ENCODE results near the gene PLEKHD1.

The PLEKHD1 gene

GRCh38 chr14:69479696-69480095, 4.8 kb upstream of the PLEKHD1 start:
- H3K4me3 ChIP-seq (ENCODE audit: low read length) = no peak overlapping the region
- peaks cover 14% of the 10 kb centered on the region for H3K27me3 ChIP-seq (ENCODE audit: control insufficient read depth, low read length)
- H3K9me3 ChIP-seq (ENCODE audit: control insufficient read depth, insufficient read depth, low read length) = no peaks in the 10 kb centered on the region
- no peaks in the 10 kb centered on the region for H3K9me2 ChIP-seq (replicated peaks; ENCODE audit: control insufficient read depth, low read length)
- H3K36me3 ChIP-seq (ENCODE audit: control insufficient read depth, low read length) = no peaks in the 10 kb centered on the region
- no peak overlapping the region for H3K4me2 ChIP-seq (ENCODE audit: low read length)
- H4K20me1 ChIP-seq (ENCODE audit: control insufficient read depth, insufficient read depth, low read depth, low read length) = peaks cover 4% of the 10 kb centered on the region; the same call in 1 of the 2 replicates
- no peaks in the 10 kb centered on the region for H3K79me2 ChIP-seq (ENCODE audit: control insufficient read depth, low read length)
- no peak overlapping the region for H3K27ac ChIP-seq (ENCODE audit: low read depth, low read length)
- no peak for TF ChIP-seq EZH2phosphoT487 (IDR thresholded peaks at IDR 0.05; ENCODE audit: borderline replicate concordance, low read length)
- TF ChIP-seq CTCF (IDR thresholded peaks at IDR 0.05; ENCODE audit: low read depth, low read length, poor library complexity, severe bottlenecking) = no peak
- H3K4me1 ChIP-seq (ENCODE audit: control insufficient read depth, low read length) = peaks cover 6% of the 10 kb centered on the region; the same call in 1 of the 2 replicates
- H3F3A ChIP-seq (ENCODE audit: control insufficient read depth, insufficient read depth) = no peaks in the 10 kb centered on the region

GRCh38 chr14:69480136-69480535, 4.4 kb upstream of the PLEKHD1 start:
- Histone ChIP-seq H3K4me1 (ENCODE audit: control insufficient read depth, low read length) (peaks cover 6% of the 10 kb centered on the region; the same call in 1 of the 2 replicates), H3K4me3 (ENCODE audit: low read length) (no peak overlapping the region), H3K9me2 (replicated peaks; ENCODE audit: control insufficient read depth, low read length) (no peaks in the 10 kb centered on the region), H3K27me3 (ENCODE audit: control insufficient read depth, low read length) (peaks cover 10% of the 10 kb centered on the region), H3F3A (ENCODE audit: control insufficient read depth, insufficient read depth) (no peaks in the 10 kb centered on the region), H4K20me1 (ENCODE audit: control insufficient read depth, insufficient read depth, low read depth, low read length) (0 out of 2 replicates have a peak, but pooled peaks cover 4% of the 10 kb centered on the region), H3K27ac (ENCODE audit: low read depth, low read length) (no peak overlapping the region), H3K36me3 (ENCODE audit: control insufficient read depth, low read length) (no peaks in the 10 kb centered on the region), H3K79me2 (ENCODE audit: control insufficient read depth, low read length) (no peaks in the 10 kb centered on the region), H3K4me2 (ENCODE audit: low read length) (no peak overlapping the region), H3K9me3 (ENCODE audit: control insufficient read depth, insufficient read depth, low read length) (no peaks in the 10 kb centered on the region)
- TF ChIP-seq EZH2phosphoT487 (IDR thresholded peaks at IDR 0.05; ENCODE audit: borderline replicate concordance, low read length) (no peak), CTCF (IDR thresholded peaks at IDR 0.05; ENCODE audit: low read depth, low read length, poor library complexity, severe bottlenecking) (no peak)

- Histone ChIP-seq H3K79me2 (ENCODE audit: control insufficient read depth, low read length) (no peaks in the 10 kb centered on the region), H3K4me1 (ENCODE audit: control insufficient read depth, low read length) (peaks cover 6% of the 10 kb centered on the region; the same call in 1 of the 2 replicates), H4K20me1 (ENCODE audit: control insufficient read depth, insufficient read depth, low read depth, low read length) (0 out of 2 replicates have a peak, but pooled peaks cover 4% of the 10 kb centered on the region), H3K9me3 (ENCODE audit: control insufficient read depth, insufficient read depth, low read length) (no peaks in the 10 kb centered on the region), H3K4me2 (ENCODE audit: low read length) (no peak overlapping the region), H3K27me3 (ENCODE audit: control insufficient read depth, low read length) (peaks cover 10% of the 10 kb centered on the region), H3K27ac (ENCODE audit: low read depth, low read length) (no peak overlapping the region), H3K4me3 (ENCODE audit: low read length) (no peak overlapping the region), H3K36me3 (ENCODE audit: control insufficient read depth, low read length) (no peaks in the 10 kb centered on the region), H3K9me2 (replicated peaks; ENCODE audit: control insufficient read depth, low read length) (no peaks in the 10 kb centered on the region), H3F3A (ENCODE audit: control insufficient read depth, insufficient read depth) (no peaks in the 10 kb centered on the region)
- no peak for TF ChIP-seq CTCF (IDR thresholded peaks at IDR 0.05; ENCODE audit: low read depth, low read length, poor library complexity, severe bottlenecking)
- TF ChIP-seq EZH2phosphoT487 (IDR thresholded peaks at IDR 0.05; ENCODE audit: borderline replicate concordance, low read length) = no peak
Observed at GRCh38 chr14:69481815-69482568, 2.5 kb upstream of the PLEKHD1 start.
